ENCODE measurements around the gene CPSF3. TPM values are rescaled to one million over a fixed set of nuclear protein-coding genes. Genes with fewer than 3 reads are reported as not detected.

Gene CPSF3
- total and polyA plus RNA-seq, 7 donors = 14.4 to 33.5 (median 23.2) TPM

DNA sequence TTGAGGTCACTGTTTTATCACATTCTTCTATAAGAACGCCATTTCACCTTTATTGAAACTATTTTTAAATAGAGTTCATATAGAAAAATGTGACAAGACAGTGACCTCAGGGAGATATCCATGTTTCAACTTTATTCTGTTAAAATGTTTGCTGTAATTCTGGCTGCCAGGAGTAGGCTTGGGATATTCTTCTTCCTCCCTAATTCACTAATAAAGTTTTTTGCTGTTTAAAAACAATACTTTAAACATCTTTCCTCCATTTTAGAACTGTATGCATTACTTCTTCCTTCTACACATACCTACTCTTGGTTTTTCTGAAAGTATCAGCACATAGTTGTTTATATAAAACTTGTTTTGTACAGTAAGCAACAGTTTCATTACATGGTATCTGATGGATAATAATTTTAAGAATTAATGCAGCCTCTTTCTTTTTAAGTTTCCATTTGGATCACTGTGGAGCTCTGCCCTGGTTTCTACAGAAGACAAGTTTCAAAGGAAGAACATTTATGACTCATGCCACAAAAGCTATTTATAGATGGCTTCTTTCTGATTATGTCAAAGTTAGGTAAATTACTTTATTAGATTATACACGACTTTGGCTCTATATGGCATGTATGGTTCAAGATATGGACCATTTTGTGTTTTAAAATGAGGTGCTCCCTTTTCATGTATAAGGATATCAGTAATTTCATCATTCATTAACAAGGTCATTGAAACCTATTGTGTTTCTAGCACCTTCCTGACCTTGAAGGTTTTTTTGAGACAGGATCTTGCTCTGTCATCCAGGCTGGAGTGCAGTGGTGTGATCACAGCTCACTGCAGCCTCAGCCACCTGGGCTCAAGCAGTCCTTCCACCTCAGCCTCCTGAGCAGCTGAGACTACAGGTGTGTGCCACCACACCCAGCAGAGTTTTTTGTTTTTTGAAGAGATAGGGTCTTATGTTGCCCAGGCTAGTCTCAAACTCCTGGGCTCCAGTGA is 7.2 kb downstream of the CPSF3 start:
- no peak for DNase-seq
- TF ChIP-seq EP300 (IDR thresholded peaks at IDR 0.05) (no peak), POLR2AphosphoS5 (IDR thresholded peaks at IDR 0.05) (no peak), POLR2A (IDR thresholded peaks at IDR 0.05) (no peak)
- TF ChIP-seq, protein P1, sequence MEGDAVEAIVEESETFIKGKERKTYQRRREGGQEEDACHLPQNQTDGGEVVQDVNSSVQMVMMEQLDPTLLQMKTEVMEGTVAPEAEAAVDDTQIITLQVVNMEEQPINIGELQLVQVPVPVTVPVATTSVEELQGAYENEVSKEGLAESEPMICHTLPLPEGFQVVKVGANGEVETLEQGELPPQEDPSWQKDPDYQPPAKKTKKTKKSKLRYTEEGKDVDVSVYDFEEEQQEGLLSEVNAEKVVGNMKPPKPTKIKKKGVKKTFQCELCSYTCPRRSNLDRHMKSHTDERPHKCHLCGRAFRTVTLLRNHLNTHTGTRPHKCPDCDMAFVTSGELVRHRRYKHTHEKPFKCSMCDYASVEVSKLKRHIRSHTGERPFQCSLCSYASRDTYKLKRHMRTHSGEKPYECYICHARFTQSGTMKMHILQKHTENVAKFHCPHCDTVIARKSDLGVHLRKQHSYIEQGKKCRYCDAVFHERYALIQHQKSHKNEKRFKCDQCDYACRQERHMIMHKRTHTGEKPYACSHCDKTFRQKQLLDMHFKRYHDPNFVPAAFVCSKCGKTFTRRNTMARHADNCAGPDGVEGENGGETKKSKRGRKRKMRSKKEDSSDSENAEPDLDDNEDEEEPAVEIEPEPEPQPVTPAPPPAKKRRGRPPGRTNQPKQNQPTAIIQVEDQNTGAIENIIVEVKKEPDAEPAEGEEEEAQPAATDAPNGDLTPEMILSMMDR (IDR thresholded peaks at IDR 0.05) = no peak
- H3K27me3 ChIP-seq = no peaks in the 10 kb centered on the region
- H3K27ac ChIP-seq = no peak overlapping the region
- H3K4me1 ChIP-seq = peaks cover 0 to 5% (median 0%) of the 10 kb centered on the region in 4 donors
- no peak overlapping the region for H3K4me3 ChIP-seq
- 61 to 71% methylated on average over 2 of the region's 2 CpGs for WGBS, 2 donors
- H3K9me3 ChIP-seq = no peaks in the 10 kb centered on the region
- intact Hi-C loops (cut with DNase I) = no loop called here
- H3K36me3 ChIP-seq = peaks cover 0 to 56% (median 31%) of the 10 kb centered on the region in 4 donors

DNA sequence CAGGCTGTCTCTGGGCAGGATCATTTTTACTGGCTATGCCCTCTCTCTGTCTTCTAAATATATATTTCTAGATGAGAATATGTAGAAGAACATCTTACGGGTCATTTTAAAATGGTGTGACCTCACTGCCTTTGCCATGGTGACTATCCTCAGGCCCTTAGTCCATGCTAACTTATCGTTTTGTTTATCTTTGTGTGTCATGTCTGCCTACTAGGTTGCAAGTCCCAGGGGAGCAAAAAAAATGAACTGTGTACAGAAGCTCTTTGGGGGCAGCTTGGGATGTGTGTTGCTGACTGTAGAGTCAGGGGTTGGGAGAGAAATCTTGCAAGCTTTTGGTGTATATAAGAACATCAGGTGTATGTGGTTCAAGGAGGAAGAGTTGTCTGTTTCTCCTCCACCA is 11.0 kb downstream of the CPSF3 start:
- no peak for DNase-seq
- H3K4me3 ChIP-seq = no peak overlapping the region
- no peaks in the 10 kb centered on the region for H3K9me3 ChIP-seq
- H3K27ac ChIP-seq = peak overlapping the region in 2 of 4 donors; percentile 44 to 57
- H3K27me3 ChIP-seq = no peaks in the 10 kb centered on the region
- H3K36me3 ChIP-seq = peaks cover 6 to 85% (median 57%) of the 10 kb centered on the region in 4 donors
- no peak for TF ChIP-seq POLR2AphosphoS5 (IDR thresholded peaks at IDR 0.05)
- TF ChIP-seq EP300 (IDR thresholded peaks at IDR 0.05) = no peak
- no peak for TF ChIP-seq POLR2A (IDR thresholded peaks at IDR 0.05)
- TF ChIP-seq, protein P1 (IDR thresholded peaks at IDR 0.05) = no peak
- 85 to 89% methylated on average over 2 of the region's 2 CpGs for WGBS, 2 donors
- H3K4me1 ChIP-seq = peaks cover 0 to 5% (median 0%) of the 10 kb centered on the region in 4 donors
- intact Hi-C loops (cut with DNase I) = no loop called here

DNA sequence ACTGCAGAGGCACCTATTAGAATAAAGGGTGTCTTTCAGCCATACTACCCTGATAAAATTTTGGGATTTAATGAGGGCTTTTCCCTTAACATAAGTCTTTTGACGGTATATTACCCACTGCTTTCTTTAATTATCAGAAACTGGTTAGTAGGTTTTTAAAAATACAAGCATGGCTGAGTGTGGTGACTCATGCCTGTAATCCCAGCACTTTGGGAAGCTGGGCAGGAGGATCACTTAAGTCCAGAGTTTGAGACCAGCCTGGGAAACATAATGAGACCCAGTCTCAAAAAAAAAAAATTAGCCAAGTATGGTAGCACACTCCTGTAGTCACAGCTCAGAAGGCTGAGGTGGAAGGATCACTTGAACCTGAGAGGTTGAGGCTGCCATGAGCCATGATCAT is 16.1 kb downstream of the CPSF3 start:
- TF ChIP-seq EP300 (IDR thresholded peaks at IDR 0.05) = no peak
- TF ChIP-seq, protein P1 (IDR thresholded peaks at IDR 0.05) = no peak
- no peak for TF ChIP-seq POLR2AphosphoS5 (IDR thresholded peaks at IDR 0.05)
- no peak for TF ChIP-seq POLR2A (IDR thresholded peaks at IDR 0.05)
- no peaks in the 10 kb centered on the region for H3K4me1 ChIP-seq
- H3K27ac ChIP-seq = no peak overlapping the region
- WGBS, 2 donors = 92% methylated on average over 1 of the region's 1 CpG
- H3K27me3 ChIP-seq = no peaks in the 10 kb centered on the region
- DNase-seq = no peak
- intact Hi-C loops (cut with DNase I) = no loop called here
- H3K36me3 ChIP-seq = peaks cover 6 to 89% (median 37%) of the 10 kb centered on the region in 4 donors
- no peak overlapping the region for H3K4me3 ChIP-seq
- no peaks in the 10 kb centered on the region for H3K9me3 ChIP-seq

DNA sequence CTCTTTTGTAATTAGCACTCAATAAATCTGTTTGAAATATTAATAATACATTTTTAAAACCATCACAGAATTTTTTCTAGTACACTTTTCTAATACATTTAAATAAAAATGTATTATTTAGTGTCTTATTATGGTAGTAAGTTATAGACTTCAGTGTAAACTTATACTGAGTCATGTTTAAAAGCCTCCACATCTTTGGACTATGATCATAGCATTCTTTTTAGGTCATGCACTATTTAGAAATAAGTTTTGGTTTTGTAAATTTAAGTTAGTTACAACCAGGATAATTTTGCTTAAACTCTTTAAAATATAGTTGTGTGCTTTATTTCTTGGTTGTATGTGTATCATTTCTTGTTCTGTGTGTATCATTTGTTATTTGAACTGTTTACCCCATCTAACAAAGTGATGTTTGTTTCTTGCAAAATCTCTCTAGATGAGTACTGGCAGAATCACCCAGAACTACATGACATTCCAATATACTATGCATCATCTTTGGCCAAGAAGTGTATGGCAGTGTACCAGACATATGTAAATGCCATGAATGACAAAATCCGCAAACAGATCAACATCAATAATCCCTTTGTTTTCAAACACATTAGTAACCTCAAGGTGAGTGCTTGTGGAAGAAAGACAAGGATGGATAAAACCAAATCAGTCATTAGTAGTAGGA is 16.7 kb downstream of the CPSF3 start:
- H3K4me1 ChIP-seq = no peaks in the 10 kb centered on the region
- H3K9me3 ChIP-seq = no peaks in the 10 kb centered on the region
- H3K27me3 ChIP-seq = no peaks in the 10 kb centered on the region
- H3K27ac ChIP-seq = no peak overlapping the region
- H3K4me3 ChIP-seq = no peak overlapping the region
- TF ChIP-seq EP300 (IDR thresholded peaks at IDR 0.05) = no peak
- TF ChIP-seq POLR2A (IDR thresholded peaks at IDR 0.05) = no peak
- TF ChIP-seq, protein P1 (IDR thresholded peaks at IDR 0.05) = no peak
- no peak for TF ChIP-seq POLR2AphosphoS5 (IDR thresholded peaks at IDR 0.05)
- no peak for DNase-seq
- peaks cover 6 to 96% (median 39%) of the 10 kb centered on the region in 4 donors for H3K36me3 ChIP-seq
- intact Hi-C loops (cut with DNase I) = no loop called here
- 83 to 92% methylated on average over 1 of the region's 1 CpG for WGBS, 2 donors
